Measurements from ENCODE around the gene RNF5.
A peak's percentile ranks its signal among the peaks of the same experiment; 100 is the strongest.
"Not testable (repeated sequence)": the region's sequence is repeated elsewhere in the genome, so short reads cannot be mapped to it uniquely, and the experiment has no call there.

Gene RNF5

GRCh38 chr6:32177788-32178546, at the start of gene RNF5:
Gene RNF5, plus strand, starts transcription at chr6:32178405. Its CDS starts 107 bp downstream, at chr6:32178512.
- peak; percentile 100 for DNase-seq

DNA sequence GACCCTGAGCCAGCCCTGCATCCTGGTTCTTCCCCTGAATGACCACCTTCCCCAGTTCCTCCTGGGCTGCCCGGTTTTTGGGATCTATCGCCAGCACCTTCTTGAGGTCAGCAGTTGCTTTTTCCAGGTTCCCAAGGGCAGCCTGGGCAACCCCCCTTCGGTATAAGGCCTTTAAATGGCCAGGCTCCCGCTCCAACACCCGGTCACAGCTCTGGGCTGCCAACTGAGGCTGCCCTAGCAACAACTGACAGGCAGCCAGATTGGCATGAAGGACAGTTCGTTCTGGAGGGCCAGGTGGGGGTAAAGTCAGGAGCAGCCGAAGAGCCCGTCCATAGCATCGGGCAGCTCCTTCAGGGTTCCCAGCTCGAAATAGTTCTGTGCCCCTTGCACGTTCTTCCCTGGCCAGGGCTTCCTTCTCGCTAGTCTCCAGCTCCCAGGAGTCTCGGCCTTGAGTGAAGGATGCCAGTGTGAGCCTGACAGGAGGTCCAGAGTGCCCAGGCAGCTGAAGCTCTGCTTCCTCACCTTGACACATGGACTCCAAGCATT, 49.4 kb upstream of the RNF5 start:
- DNase-seq: no peak

- peak; percentile 68 for DNase-seq
Observed at GRCh38 chr6:32129297-32130088, 48.7 kb upstream of the RNF5 start.

GRCh38 chr6:32131439-32131948, 46.7 kb upstream of the RNF5 start:
- no peak for DNase-seq

DNA sequence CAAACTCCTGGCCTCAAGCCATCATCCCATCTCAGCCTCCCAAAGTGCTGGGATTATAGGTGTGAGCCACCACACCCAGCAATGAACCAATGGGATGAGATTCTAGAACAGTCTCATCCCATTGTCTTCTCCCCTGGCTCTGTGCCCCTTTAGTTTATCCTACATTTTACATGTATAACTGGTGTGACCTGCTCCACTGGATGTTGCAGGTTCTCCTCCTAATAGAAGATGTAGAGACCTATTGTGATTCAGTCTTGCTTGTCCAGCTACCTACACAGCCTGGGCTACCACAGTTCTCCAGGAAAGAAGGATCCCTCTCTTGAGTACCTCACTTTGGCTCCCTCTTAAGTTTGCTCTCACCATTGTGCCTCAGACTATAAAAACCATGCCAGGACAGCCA, 46.1 kb upstream of the RNF5 start:
- DNase-seq: no peak

- DNase-seq: no peak
Observed at GRCh38 chr6:32133786-32134185, 44.4 kb upstream of the RNF5 start.

GRCh38 chr6:32137454-32137853, 40.8 kb upstream of the RNF5 start:
- DNase-seq: no peak

DNA sequence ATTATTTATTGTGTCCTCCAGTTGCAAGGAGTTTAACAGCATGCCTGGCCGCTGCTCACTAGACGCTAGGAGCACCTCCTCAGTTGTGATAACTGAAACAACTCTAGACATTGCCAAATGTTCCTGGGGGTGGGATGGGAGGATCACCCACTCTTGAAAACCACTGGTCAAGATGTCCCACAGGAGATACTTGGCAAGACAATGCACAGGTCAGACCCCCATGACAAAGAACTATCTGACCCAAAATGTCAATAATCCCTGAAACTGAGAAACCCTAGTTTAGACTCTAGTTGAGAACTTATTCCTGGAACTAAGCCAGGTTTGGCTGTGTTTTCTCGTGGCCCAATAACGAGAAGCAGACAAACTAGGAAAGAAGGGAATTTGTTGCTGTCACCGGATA, 38.6 kb upstream of the RNF5 start:
- no peak for DNase-seq

DNA sequence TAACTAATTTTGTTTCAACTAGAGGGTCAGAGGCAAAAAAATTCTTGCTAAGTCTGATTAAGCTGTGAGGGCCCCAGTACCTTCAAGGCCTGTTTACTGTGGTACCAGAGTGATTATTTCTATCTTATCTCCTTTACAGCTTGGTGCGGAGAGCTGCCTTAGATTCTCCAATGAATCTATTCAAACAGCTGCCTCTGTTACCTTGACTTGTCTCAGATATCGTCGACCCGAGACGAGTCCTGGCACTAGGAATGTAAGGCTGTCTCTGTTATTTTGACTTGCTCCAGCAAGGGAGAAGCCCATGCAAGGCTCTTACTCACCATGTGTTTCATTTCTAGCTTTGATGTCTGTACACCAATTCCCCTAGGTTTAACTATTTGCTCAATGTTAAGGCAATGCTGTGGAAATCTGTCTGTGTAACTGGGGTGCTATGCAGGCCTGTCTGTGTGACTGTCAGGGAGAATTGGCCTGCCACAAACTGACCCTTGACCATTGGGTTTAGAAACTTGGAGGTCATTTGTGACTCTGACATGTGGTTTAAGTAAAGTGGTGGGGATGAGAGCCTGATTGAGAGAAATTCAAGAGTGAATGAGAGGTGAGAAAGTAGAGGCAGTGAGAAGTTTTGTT, 37.7 kb upstream of the RNF5 start:
- no peak for DNase-seq

GRCh38 chr6:32144238-32144637, 34.0 kb upstream of the RNF5 start:
- DNase-seq: not testable (repeated sequence)

DNA sequence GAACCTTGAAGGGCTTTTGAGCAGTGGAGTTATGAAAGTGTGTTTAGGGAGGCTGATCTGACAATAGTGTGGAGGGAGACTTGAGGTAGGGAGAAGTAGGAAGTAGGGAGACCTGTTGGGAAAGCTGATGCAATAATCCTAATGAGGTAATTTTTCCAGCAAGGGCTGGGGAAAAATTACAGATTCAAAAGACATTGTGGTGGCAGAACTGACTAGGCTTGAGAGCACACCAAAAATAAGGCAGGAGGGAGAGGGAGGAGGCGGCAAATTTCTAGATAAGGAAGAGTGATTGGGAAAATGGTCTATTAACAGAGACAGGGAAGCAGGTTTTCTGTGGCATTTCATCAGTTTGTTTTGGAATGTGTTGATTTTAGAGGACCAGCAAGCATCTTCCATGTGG, 31.9 kb upstream of the RNF5 start:
- no peak for DNase-seq

DNA sequence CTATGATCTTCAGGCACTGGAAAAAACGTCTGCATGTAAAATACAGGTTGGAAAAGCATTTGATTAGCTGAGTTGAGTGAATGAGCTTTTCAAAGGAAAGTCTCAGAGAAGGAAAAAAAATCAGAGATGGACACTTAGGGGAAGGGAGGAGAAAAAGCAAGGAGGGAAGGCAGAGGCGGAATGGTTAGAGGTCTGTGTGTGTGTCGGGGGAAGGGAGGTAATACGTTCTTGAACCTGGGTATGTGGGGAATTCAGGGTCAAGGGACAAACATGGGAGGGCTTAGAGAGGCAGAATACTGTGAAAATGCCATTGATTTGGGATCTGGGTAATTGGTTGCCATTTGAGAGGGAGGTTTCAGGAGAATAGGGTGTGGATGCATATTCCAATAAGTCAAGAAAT, 31.5 kb upstream of the RNF5 start:
- no peak for DNase-seq

- DNase-seq: no peak
Observed at GRCh38 chr6:32147401-32148132, 30.6 kb upstream of the RNF5 start.

- DNase-seq: no peak
Observed at GRCh38 chr6:32148289-32149091, 29.7 kb upstream of the RNF5 start.

DNA sequence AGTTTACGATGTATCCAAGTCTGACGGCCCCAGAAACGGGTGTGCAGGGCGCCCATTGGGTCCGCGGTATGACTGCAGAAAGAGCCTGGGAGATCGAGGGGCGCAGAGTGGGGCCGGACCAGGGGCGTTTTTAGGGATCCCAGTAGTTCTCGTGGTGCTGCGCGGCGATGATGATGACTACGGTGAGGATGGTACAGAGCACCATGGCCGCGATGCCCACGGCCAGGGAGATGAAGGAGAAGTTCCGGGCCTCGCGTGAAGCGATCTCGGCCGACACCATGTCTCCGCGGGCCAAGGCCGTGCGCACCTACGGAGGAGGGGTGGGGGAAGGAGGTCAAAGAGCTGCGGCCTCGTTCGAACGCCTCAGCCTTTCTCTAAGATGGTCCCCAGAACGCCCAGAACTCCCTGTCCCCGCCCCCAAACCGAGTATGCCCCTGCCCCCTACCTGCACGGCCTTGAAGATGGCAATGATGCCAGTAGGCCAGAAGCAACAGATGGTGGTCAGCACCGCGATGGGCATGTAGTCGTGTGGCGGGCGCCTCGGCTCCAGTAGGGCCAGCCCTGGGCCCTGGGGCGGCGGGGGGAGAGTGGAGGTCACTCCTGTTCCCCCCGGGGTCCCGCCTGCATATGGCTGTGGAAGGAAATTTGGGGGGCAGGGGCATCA, 29.0 kb upstream of the RNF5 start:
- no peak for DNase-seq

DNA sequence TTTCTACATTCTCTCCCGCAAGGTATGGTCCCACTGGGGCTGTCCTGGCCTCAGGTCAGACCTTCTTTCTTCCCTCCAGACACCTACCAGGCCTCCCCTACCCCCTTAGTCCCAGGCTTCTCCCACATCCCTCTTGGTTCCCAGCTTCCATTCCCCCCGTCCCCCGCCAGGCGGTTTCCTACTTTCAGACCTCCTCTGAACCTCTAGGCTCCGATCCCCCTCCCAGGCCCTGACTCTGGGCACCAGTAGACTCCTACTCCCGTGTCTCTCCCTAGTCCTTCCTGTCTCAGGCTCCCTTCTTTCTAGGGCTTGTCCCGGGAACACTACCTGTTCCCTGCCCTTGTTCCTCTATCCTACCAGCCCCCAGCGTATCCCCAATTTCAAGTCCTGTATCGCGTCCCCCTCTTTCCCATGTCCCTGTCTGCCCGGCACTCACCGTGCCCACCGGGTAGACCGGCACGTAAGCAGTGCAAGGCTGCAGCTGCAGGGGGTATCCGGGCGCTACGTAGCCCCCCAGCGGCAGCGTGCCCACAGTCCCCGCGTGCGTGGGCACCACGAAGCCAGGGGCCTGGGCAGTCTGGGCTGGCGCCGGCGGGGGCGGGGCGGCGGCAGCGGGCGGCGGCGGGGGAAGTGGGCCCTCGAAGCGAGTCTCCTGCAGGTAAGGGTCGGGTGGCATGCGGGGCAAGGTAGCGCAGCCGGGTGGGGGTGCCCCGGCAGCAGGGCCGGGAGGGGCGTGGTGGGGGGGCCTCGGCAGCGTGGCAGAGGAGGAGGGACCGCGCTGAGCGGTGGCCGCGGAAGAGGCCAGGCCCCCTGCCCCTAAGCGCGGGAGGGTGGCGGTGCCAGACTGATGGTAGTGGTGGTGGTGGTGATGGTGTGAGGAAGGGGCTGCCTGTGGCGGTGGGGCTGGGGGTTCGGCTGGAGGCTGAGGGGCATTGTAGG, 28.0 kb upstream of the RNF5 start:
- DNase-seq: no peak

DNA sequence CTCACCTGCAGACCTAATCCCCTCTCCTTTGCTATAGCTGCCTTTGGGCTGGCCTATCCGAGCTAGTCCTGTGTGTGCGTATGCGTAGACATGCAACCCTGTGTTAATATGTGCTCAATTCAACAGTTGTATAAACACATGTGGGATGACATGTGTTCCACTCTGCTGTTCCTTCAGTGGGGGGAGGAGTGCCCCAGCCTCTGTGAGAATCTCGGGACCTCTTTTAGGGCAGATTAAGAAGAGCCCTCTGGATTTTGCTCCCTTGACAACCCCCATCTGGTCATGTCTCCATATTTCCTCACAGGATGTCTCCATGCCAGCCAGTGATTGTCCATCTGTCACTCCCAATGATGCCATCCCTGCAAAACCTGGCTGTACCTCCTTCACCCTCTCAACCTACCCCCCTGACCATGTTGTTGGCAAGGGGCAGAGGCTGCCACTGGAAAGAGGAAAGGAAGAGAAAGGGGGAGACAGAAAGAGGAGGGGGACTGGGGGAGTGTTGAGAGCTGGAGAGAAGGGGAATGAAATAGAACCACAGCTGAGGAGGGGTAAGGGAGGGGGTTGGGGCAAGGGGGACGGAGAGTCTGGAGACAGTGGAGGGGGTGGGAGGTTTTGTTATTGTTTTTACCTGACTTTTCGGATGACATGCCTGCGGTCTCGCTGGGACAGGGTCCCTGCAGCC, 26.9 kb upstream of the RNF5 start:
- DNase-seq: no peak

DNA sequence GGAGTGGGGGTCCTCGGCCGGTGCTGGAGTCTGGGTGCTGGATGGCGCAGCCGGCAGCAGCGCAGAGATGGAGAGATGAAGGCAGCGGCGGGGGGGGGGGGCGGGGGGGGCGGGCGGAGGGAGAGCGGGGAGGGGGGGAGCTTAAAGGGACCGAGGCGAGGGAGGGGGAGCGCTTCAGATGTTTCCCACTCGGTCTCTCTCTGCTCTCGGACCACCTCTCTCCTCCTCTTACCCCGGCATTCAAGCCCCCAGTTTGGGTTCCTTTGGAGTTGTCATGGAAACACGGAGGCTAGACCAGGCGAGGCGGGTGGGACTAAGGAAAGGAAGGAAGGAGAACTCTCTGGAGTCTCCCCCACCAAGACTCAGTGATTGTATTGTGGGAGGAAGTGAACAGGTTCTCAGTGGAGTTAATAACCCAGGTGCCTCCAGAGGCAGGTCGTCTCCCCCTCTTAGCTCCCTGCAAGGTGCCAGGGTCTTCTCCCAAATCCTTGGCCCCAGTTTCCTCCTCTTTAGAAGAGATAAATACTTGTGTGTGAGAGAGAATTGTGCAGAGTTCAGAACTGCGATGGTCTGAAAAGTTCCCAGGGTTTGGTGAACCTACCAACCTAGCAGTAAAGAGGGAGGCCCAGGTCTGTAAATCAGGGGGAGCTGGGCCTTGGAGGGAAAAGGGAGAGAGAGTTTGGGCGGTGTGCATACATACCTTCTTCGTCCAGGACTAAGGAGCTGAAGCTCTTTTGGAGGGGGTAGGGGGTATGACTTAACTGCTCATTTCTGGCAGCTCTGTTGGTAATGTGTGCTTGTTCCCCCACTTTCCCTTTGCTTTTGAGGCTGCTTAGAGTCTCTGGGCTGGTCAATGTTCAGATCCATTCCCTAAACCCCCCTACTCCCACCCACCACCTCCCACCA, 26.1 kb upstream of the RNF5 start, which contains the start of gene PRRT1:
Gene PRRT1 (minus strand): TSS at position 77 of the 906 bp plus-strand sequence. CDS start 112 bp downstream, outside the sequence.
- no peak for DNase-seq

Data from NCI-H2029 (cell line).